Stomach smooth muscle (tissue), 2 donors: ENCODE measurements around the gene PHLDA2.

Experiments used
- H3K27ac ChIP-seq: one replicate; pipeline ENCODE4 v1.7.0; 2013; ENCODE audit warnings: mild to moderate bottlenecking, low read length, inconsistent platforms
- H3K27me3 ChIP-seq, 2 donors: one replicate each; pipeline ENCODE4 v1.7.0; 2013; ENCODE audit warnings: low read length in 2 of 2; ENCODE audit not compliant: insufficient read depth in 2 of 2, control insufficient read depth in 1 of 2
- H3K36me3 ChIP-seq, 2 donors: one replicate each; pipeline ENCODE4 v1.7.0; 2013; ENCODE audit warnings: low read length in 2 of 2; ENCODE audit not compliant: control insufficient read depth in 2 of 2, insufficient read depth in 2 of 2
- H3K4me1 ChIP-seq: one replicate; pipeline ENCODE4 v1.7.0; 2013; ENCODE audit warnings: low read length; ENCODE audit not compliant: control insufficient read depth, insufficient read depth
- H3K4me3 ChIP-seq, 2 donors: one replicate each; pipeline ENCODE4 v1.7.0; 2013; ENCODE audit warnings: low read length in 2 of 2
- H3K9ac ChIP-seq, 2 donors: one replicate each; pipeline ENCODE4 v1.7.0; 2013; ENCODE audit warnings: low read length in 2 of 2, mild to moderate bottlenecking in 1 of 2
- H3K9me3 ChIP-seq, 2 donors: one replicate each; pipeline ENCODE4 v1.7.0; 2013; ENCODE audit warnings: low read length in 2 of 2; ENCODE audit not compliant: control insufficient read depth in 2 of 2
- donor health status: healthy.
- donor health status: Pancreatic carcinoma.

PHLDA2 gene

DNA sequence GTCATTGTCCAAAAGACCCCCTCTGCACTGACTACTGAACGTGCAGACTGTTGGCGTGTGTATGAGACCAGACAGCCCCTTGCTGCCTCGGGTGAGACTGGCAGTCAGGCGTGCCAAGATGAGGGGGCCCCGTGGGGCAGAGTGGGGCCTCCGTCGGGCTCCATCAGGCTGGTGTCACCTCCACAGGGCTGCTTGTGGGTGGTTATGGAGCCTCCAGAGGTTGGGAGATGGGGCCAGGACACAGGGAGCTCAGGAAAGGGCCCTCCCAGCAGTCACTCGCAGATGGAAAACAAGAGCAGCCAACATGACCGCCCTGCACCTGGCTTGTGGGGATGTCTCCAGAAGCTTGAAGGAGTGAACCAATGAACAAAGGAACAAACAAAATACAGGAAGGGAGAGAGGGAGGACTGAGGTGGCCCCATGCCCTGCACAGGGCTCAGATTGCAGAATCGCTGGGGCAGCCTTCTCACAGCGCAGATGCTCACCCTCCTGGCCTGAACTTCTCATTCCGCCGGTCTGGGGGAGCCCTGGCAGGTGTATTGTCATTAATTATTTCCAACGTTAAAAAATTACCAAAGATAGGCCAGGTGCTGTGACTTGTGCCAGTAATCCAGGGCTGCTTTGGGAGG, 5.5 kb upstream of the PHLDA2 start:
- Histone ChIP-seq H3K4me1 (peaks cover 10% of the 10 kb centered on the region), H3K27ac (no peak overlapping the region), H3K4me3 (no peak overlapping the region), H3K9ac (no peak overlapping the region), H3K27me3 (peaks cover 0 to 11% of the 10 kb centered on the region in 2 donors), H3K36me3 (no peaks in the 10 kb centered on the region), H3K9me3 (peaks cover 5 to 6% of the 10 kb centered on the region in 2 donors)

DNA sequence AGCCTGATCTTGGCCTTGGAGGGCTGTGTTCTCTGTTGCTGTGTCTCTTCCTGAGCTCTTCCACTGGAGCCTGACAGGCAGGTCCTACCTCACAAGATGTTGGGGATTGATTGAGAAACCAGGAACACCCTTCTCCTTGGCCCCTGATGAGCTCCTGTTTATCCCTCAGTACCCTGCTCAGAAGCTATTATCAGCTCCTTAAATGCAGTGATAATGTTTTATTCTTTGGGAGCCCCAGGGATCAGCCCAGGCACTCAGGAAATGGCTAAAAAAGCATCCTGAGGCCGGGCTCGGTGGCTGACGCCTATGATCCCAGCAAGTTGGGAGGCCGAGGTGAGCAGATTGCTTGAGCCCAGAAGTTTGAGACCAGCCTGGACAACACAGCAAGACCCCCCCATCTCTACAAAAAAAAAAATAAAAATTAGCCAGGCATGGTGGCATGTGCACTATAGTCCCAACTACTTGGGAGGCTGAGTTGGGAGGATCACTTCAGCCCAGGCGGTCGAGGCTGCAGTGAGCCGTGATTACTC, 4.9 kb upstream of the PHLDA2 start:
- Histone ChIP-seq H3K36me3 (no peaks in the 10 kb centered on the region), H3K9me3 (peaks cover 5 to 6% of the 10 kb centered on the region in 2 donors), H3K9ac (no peak overlapping the region), H3K4me1 (peaks cover 14% of the 10 kb centered on the region), H3K4me3 (no peak overlapping the region), H3K27me3 (peaks cover 0 to 16% of the 10 kb centered on the region in 2 donors), H3K27ac (no peak overlapping the region)

DNA sequence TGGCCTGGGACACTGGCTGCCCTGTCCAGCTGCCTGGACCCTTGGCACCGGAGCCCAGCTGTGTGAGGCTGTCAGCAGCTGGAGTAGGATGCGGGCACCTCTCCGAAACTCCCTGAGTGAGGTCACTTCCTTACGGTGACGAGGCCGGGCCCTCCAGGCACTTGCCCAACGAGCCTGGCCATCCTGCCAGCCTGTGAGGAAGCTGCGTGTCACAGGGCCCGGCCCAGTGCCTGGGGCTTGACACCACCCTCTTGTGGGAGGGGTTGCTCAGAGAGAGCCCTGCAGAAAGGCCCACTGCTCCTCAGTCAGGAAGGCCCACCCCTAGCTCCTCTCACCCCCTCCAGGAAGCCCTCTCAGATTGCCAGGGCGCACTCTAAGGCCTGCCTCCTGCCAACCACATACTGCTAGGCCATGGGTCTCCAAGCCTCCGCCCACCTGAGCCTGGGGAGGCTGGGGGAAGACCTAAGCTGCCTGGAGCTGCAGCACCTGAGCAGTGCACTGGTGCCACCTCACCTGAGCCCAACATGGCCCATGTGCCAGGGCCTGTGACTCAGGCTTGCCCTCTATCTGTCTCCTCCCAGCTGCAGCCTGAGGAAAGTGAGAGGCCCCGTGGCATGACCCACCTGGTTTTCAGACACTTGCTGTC, 4.3 kb upstream of the PHLDA2 start:
- Histone ChIP-seq H3K27ac (no peak overlapping the region), H3K9me3 (peaks cover 4 to 5% of the 10 kb centered on the region in 2 donors), H3K4me1 (peaks cover 20% of the 10 kb centered on the region), H3K9ac (no peak overlapping the region), H3K36me3 (no peaks in the 10 kb centered on the region), H3K4me3 (no peak overlapping the region), H3K27me3 (peaks cover 0 to 22% of the 10 kb centered on the region in 2 donors)

DNA sequence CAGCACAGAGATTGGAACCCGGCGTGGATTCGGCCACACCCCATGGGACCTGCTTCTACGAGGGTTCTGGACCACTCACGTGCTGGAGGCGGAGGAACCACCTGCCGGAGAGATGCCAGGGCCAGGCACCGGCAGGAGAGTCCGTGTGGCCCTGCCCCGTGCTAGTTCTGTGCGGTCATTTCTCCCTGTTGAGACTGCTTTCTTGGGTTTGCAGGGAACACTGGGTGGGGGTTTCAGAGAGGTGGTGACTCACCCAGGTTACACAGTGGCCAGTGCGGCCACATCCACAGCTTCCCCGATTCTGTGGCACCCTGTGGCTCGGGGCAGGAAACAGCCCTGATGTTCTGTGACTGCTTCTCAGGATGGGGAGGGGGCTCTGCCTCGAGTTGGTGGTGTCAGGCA, 3.6 kb upstream of the PHLDA2 start:
- Histone ChIP-seq H3K27me3 (peaks cover 3 to 28% of the 10 kb centered on the region in 2 donors), H3K4me3 (no peak overlapping the region), H3K9me3 (peaks cover 4 to 5% of the 10 kb centered on the region in 2 donors), H3K36me3 (no peaks in the 10 kb centered on the region), H3K27ac (no peak overlapping the region), H3K9ac (no peak overlapping the region), H3K4me1 (peaks cover 27% of the 10 kb centered on the region)

DNA sequence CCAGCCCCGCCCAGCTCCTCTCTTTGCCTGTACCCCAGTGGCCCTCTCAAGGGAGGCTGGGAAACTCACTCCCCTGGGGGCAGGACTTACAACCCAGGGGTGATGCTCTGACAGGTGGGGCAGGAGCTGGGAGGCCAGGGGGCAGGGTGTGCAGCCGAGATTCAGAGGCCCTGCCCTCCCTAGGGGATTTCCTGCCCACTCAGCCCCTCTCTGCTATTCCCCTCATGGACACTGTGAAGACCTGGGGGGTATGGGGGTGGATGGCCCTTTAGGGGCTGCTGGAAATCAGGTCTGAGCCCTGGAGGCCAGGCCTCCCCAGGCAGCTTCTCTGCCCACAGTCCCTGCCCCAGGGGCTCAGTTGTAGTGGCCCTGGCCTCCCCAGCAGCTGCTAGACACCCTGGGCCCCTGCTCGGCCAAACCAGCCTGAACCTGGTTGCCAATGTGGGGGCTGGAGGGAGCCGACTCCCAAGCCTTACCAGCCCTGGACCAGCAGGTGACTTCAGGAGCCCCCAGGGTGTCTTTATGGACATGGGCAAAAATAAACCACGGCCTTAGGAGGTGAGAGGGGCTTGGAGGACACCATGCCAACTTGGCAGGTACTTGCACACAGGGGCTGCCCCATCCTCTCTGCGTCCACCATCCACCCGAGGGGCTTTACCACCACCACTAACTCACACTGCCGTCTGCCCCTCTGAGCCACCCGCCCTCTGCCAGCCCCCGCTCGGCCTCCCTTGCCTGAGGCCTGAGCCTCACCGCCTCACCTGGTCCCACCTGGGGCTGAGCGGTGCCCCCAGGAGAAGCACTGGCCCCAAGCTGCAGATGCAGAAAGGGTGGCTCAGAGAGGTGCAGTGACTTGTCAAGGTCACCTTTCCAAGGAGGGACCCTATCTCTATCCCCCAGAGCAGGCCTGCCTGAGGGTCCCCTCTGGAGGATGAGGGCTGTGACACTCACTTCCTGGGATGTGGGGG, 2.8 kb upstream of the PHLDA2 start:
- no peak overlapping the region for H3K9ac ChIP-seq
- no peak overlapping the region for H3K27ac ChIP-seq
- no peak overlapping the region for H3K4me3 ChIP-seq
- H3K36me3 ChIP-seq = no peaks in the 10 kb centered on the region
- H3K9me3 ChIP-seq = no peaks in the 10 kb centered on the region
- peaks cover 8 to 36% of the 10 kb centered on the region in 2 donors for H3K27me3 ChIP-seq
- peaks cover 27% of the 10 kb centered on the region for H3K4me1 ChIP-seq

DNA sequence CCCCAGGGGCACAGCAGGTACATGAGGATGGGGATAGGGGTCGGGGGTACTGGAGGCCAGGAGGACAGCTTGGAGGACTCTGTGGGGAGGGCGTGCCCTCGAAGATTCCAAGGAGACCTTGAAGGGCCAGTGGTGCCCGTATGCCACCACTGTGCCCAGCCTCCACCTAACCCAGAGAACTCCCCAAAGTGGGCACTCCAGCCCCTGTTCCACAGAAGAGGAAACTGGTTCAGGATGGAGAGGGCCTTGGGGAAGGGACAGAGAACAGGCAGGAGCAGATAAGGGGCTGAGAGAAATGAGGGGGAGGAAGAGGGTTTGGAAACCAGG, 2.2 kb upstream of the PHLDA2 start:
- Histone ChIP-seq H3K9ac (no peak overlapping the region), H3K4me1 (peaks cover 27% of the 10 kb centered on the region), H3K4me3 (no peak overlapping the region), H3K27me3 (peaks cover 8 to 40% of the 10 kb centered on the region in 2 donors), H3K27ac (no peak overlapping the region), H3K9me3 (no peaks in the 10 kb centered on the region), H3K36me3 (no peaks in the 10 kb centered on the region)

DNA sequence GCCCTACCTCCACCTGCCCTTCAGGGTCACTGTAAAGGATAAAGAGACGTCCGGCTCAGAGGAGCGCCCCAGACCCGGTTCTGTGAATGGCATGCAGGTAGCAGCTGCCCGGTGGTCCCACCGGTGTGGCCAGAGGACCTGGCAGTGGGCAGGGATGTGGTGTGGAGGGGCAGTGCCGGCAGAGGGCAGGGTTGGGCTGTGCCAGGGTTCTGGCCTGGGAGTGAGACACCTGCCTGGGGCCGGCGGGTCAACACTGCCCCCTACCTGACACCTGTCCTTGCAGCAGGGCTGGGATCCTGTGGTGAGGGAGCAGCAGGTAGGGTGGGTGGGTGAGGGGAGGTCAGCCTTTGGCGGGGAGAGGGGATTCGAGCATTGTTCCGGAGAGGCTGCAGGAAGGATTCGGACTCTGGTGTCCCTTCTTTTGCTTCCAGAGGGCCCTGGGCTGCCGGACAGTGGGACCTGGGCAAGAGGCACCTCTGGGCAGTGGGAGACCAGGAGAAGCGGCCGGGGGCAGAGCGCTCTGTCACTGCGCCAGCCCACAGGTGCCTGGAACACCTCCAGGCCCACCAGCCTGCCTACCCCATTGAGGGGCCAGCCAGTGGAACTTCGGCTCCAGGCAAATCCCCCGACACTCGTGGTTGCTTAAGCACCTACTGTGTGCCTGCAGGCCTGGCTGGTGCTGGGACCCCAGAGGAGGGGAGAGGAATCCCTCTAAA, 1.6 kb upstream of the PHLDA2 start:
- peak overlapping the region; percentile 49 to 66 for H3K4me3 ChIP-seq
- peaks cover 27% of the 10 kb centered on the region for H3K4me1 ChIP-seq
- H3K27me3 ChIP-seq = peaks cover 8 to 40% of the 10 kb centered on the region in 2 donors
- H3K36me3 ChIP-seq = no peaks in the 10 kb centered on the region
- H3K9me3 ChIP-seq = no peaks in the 10 kb centered on the region
- peak overlapping the region in 1 of 2 donors; percentile 45 for H3K9ac ChIP-seq
- no peak overlapping the region for H3K27ac ChIP-seq

DNA sequence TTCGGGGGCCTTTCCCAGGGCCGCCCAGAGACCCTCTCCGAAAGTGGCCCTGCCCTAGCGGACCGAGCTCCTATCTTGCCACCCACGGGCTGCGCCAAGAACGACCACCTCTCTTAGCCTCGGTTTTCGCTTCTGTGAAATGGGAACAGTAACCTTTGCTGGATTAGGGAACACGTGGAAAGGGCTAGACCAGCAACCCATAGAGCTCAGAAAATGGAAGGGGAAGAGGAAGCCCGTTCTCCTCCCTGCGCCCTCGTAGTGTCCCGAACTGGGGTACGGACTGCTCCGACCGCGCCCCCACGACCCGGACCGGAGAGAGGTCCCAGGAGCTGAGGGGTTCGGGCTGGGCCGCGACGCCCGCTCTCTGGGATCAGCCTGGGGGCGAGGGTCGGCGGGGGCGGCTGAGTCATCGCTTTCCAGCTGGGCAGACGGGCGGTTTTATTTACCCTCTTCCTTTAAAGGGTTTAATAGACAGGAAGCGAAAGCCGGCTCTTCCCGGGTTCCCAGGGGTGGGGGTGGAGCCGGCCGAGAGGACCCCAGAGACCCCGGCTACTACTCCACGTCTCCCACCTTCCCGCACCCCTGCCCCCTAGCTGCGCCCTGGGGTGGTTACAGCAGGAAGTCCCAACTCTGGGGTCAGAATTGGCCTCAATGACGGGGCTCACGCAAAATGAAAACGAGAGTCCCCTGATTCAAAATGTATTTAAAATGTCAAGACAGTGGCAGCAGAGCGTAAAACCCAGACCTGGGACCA, 907 bp upstream of the PHLDA2 start:
- Histone ChIP-seq H3K27ac (no peak overlapping the region), H3K27me3 (peaks cover 8 to 40% of the 10 kb centered on the region in 2 donors), H3K9me3 (no peaks in the 10 kb centered on the region), H3K9ac (peak overlapping the region; percentile 13 to 45), H3K36me3 (no peaks in the 10 kb centered on the region), H3K4me3 (peak overlapping the region; percentile 49 to 66), H3K4me1 (peaks cover 27% of the 10 kb centered on the region)

DNA sequence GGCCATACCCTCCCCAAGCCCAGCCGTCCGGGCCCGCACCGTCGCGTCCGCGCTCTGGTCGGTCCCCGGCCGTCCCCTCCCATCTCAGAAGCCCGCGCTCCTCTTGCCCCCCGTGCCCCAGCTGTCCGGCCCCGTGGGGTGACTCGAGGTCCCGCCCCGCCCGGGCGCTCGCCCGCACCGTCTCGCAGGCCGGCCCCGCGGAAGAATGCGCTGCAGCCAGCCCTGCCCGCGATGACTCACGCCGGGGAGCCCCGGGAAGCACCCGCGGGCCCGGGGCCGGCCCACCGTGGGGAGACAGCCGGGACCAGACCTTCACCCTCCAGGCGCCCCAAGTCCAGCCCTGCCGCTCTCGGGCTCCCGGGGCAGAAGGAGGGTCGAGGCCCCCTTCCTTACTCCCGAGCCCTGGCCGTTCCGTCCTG, 320 bp upstream of the PHLDA2 start:
- peak overlapping the region in 1 of 2 donors; percentile 22 for H3K9ac ChIP-seq
- peak overlapping the region; percentile 49 to 66 for H3K4me3 ChIP-seq
- H3K9me3 ChIP-seq = no peaks in the 10 kb centered on the region
- peaks cover 27% of the 10 kb centered on the region for H3K4me1 ChIP-seq
- peaks cover 8 to 40% of the 10 kb centered on the region in 2 donors for H3K27me3 ChIP-seq
- no peaks in the 10 kb centered on the region for H3K36me3 ChIP-seq
- no peak overlapping the region for H3K27ac ChIP-seq
